Measurements from ENCODE around the gene LSG1.

DNA sequence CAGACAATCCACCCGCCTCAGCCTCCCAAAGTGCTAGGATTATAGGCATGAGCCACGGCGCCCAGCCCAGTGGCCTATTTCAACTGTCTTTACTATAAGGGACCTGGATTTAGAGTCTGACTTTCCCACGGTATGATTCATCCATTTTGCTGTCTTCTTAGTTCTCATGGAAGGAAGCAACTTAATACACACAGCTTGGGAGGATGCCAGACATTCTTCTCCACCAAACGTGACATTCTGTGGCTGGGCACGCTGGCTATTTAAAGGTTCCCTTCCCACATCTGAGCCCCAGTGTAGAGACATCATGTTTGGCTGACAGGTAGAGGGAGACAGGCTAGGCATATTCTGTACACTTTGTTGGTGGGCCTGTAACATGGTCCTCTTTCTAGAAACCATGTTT, 39.9 kb upstream of the LSG1 start:
- TF ChIP-seq, protein P1, sequence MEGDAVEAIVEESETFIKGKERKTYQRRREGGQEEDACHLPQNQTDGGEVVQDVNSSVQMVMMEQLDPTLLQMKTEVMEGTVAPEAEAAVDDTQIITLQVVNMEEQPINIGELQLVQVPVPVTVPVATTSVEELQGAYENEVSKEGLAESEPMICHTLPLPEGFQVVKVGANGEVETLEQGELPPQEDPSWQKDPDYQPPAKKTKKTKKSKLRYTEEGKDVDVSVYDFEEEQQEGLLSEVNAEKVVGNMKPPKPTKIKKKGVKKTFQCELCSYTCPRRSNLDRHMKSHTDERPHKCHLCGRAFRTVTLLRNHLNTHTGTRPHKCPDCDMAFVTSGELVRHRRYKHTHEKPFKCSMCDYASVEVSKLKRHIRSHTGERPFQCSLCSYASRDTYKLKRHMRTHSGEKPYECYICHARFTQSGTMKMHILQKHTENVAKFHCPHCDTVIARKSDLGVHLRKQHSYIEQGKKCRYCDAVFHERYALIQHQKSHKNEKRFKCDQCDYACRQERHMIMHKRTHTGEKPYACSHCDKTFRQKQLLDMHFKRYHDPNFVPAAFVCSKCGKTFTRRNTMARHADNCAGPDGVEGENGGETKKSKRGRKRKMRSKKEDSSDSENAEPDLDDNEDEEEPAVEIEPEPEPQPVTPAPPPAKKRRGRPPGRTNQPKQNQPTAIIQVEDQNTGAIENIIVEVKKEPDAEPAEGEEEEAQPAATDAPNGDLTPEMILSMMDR (IDR thresholded peaks at IDR 0.05), result no peak
- TF ChIP-seq POLR2A (IDR thresholded peaks at IDR 0.05), result no peak
